Measurements from ENCODE around the gene IFI27L2. TPM values are rescaled to one million over a fixed set of nuclear protein-coding genes. Genes with fewer than 3 reads are reported as not detected.

IFI27L2 gene
- total RNA-seq, 2 donors from 2014 or later: 58.7 to 63.3 TPM

DNA sequence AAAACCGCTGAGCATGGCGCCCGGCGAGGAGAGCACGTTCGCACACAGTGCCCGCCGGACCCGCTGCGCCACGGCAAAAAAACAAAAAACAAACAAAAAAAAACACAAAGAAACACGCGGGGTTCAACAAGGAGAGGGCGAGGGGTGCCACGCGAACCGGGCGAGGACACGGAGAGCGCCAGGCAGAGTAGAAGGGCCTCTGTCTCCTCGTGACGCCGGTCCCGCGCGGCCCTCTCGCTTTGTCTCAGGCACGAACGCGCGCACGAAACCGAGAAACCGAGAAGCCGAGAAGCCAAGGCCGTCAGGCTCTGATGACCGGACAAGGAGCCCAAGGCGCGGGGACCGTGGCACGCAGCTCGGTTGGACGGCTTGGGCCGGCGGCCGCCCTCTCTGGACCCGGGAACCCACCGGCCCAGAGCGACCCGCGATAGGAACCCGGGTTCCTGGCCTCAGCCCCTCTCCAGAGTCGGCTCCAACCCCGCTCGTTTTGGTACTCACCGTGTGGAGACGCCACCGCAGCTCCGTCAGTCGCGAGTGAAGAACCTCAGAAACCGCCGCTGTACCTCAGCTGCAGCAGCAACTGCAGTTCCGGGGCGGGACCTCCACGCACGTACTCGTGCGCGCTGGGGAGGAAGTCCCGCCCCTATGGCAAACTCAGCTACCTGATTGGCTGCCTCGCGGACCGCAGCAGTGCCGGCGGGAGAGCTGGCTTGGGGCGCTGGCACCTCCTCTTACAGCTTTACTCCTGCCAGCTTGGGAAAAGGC lies 48.6 kb downstream of the IFI27L2 start, which contains the start of the genes DDX24 and IFI27L1:
Gene DDX24 (minus strand): TSS at position 582 of the 765 bp plus-strand sequence. CDS start 1,460 bp downstream, outside the sequence.
Gene IFI27L1 (plus strand): TSS at position 690 of the 765 bp plus-strand sequence. CDS start 15,628 bp downstream, outside the sequence.
- ATAC-seq (peak; percentile 100), DNase-seq (peak; percentile 98)
- intact Hi-C loops (cut with DNase I): loop anchor here in 1 of 2 donors (2.0 kb wide), 1 partner anchor 48 kb away; the partner anchor contains the start of gene IFI27L2

DNA sequence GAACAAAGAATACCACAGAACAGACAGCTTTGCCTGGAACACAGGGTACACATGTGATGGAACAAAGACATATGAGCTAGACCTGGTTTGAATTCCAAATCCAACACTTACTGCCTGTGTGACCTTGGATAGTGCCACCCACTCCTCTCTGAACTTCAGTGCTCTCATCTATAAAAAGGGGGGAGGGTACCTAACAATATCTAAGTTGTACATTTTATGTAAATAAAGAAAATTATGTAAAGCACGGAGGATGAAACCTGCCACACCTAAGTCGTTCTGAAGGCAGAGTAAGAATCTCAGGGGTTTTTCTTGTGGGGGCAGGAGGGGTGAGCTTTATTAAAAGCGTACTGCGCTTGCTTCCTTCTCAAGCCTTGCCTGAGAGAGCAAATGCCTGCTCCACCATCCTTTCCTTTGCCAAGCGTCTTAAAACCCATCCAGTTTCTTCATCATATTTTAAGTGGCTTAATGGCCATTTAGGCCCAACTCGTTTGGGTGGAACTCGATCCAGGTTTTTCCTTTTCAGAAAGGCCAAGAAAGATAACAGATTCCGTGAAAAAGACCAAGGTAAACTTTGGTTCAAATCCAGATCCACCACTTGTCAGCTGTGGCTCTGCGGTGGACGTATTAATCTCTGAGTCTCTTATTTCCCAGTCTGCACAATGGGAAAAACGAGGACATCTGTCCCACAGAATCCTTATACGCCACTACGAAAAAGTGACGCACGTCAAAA lies 49.3 kb downstream of the IFI27L2 start:
- DNase-seq (no peak), ATAC-seq (no peak)
- intact Hi-C loops (cut with DNase I): loop anchor here in 1 of 2 donors (2.0 kb wide), 1 partner anchor 49 kb away; the partner anchor contains the start of gene IFI27L2

DNA sequence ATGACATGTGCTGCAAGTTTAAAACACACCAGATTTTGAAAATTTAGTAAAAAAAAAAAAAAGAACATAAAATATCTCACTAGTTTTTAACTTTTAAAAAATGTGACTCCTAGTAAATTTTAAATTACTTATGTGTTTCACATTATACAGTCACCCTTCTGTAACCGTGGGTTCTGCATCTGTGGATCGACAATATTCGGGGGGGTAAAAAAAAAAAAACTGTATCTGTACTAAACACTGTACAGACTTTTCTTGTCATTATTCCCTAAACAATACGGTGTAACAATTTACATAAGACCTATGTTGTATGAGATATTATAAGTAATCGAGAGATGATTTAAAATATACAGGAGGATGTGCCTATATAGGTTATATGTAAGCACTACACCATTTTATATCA lies 51.6 kb downstream of the IFI27L2 start:
- DNase-seq (no peak), ATAC-seq (no peak)
- intact Hi-C loops (cut with DNase I): no loop called here

Other genes with a start within 250 kb of the IFI27L2 start
- not detected for gene FAM181A, start 202.3 kb downstream of the IFI27L2 start, total RNA-seq
- 100 to 1,000 TPM; 102 to 105 TPM for gene ASB2, start 153.0 kb downstream of the IFI27L2 start, total RNA-seq
- gene CCDC197, start 132.3 kb downstream of the IFI27L2 start, total RNA-seq: not detected
- gene OTUB2, start 103.3 kb downstream of the IFI27L2 start, total RNA-seq: under 1 TPM; 0.24 to 0.56 TPM
- 100 to 1,000 TPM; 166 to 253 TPM for gene DDX24, start 48.4 kb downstream of the IFI27L2 start, total RNA-seq
- 10 to 100 TPM; 10.5 to 13.8 TPM for gene IFI27L1, start 48.3 kb downstream of the IFI27L2 start, total RNA-seq
- 100 to 1,000 TPM; 138 to 441 TPM for gene IFI27, start 18.9 kb downstream of the IFI27L2 start, total RNA-seq
- gene PPP4R4, start 44.7 kb upstream of the IFI27L2 start, total RNA-seq: under 1 TPM; 0.18 to 0.29 TPM
- gene SERPINA10, start 163.7 kb upstream of the IFI27L2 start, total RNA-seq: not detected
- gene SERPINA6, start 193.7 kb upstream of the IFI27L2 start, total RNA-seq: not detected
- not detected for gene SERPINA2, start 237.1 kb upstream of the IFI27L2 start, total RNA-seq